PC-9 (cell line): ENCODE data around the gene ARPP21.

Source experiments
- EZH2 ChIP-seq: fragments of 200-600 bp; sonication (generic); IDR thresholded peaks from 2 replicates; pipeline ENCODE4 v1.8.0; 2017; ENCODE audit warnings: antibody characterized with exemption, low read depth
- TF ChIP-seq, protein P1 (sequence below): fragments of 200-600 bp; sonication (generic); conservative IDR thresholded peaks from 2 replicates; pipeline ENCODE4 v1.6.1; 2017; ENCODE audit warnings: mixed run types, antibody characterized with exemption, mild to moderate bottlenecking, moderate library complexity

DNA sequence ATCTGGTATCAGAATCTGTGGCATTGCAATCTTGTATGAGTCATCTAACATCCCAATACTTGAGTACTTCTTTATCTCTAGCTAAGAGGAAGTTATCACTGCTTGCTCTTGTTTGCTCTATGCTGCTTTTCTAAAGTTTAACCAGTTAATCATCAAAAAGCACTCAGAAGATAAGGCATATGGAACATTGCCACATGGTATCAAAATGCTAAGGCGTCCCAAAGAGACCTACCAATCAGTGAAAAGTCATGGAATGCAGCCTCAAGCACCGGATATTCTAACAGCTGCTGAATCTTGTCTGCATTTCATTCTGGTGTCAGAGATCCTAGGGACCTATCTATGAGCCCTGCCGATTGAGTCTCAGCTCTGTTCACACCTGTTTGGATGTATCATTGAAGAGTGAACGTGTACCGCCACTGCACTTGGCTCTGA, 192.8 kb downstream of the ARPP21 start:
- TF ChIP-seq, protein P1, sequence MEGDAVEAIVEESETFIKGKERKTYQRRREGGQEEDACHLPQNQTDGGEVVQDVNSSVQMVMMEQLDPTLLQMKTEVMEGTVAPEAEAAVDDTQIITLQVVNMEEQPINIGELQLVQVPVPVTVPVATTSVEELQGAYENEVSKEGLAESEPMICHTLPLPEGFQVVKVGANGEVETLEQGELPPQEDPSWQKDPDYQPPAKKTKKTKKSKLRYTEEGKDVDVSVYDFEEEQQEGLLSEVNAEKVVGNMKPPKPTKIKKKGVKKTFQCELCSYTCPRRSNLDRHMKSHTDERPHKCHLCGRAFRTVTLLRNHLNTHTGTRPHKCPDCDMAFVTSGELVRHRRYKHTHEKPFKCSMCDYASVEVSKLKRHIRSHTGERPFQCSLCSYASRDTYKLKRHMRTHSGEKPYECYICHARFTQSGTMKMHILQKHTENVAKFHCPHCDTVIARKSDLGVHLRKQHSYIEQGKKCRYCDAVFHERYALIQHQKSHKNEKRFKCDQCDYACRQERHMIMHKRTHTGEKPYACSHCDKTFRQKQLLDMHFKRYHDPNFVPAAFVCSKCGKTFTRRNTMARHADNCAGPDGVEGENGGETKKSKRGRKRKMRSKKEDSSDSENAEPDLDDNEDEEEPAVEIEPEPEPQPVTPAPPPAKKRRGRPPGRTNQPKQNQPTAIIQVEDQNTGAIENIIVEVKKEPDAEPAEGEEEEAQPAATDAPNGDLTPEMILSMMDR: no peak
- TF ChIP-seq EZH2: no peak
